Measurements from ENCODE around the gene TECPR1.

DNA sequence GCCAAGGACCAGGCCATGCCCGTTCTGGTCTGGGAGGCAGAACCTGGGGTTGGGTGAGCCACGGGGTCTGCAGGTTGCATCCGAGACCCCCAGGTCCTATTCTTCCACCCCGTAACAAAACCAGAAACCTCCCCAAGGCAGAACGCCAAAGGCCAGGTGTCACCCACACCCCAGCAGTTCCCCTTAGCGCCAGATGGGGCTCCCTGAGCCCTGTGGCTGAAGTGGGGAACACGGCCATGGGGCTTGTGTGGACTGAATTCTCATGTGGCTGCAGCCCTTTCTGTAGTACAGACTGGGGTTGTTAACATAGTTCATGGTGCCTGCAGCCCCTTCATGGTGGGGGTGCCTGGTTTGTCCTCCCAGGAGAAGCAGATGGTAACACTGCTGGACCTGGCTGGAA is 39.7 kb upstream of the TECPR1 start:
- TF ChIP-seq, protein P1, sequence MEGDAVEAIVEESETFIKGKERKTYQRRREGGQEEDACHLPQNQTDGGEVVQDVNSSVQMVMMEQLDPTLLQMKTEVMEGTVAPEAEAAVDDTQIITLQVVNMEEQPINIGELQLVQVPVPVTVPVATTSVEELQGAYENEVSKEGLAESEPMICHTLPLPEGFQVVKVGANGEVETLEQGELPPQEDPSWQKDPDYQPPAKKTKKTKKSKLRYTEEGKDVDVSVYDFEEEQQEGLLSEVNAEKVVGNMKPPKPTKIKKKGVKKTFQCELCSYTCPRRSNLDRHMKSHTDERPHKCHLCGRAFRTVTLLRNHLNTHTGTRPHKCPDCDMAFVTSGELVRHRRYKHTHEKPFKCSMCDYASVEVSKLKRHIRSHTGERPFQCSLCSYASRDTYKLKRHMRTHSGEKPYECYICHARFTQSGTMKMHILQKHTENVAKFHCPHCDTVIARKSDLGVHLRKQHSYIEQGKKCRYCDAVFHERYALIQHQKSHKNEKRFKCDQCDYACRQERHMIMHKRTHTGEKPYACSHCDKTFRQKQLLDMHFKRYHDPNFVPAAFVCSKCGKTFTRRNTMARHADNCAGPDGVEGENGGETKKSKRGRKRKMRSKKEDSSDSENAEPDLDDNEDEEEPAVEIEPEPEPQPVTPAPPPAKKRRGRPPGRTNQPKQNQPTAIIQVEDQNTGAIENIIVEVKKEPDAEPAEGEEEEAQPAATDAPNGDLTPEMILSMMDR (tag by site-specific recombination; IDR thresholded peaks at IDR 0.05) = no peak
- no peak for TF ChIP-seq ZNF24 (tag by site-specific recombination; IDR thresholded peaks at IDR 0.05)
- no peak for TF ChIP-seq ZBTB20 (tag by site-specific recombination; IDR thresholded peaks at IDR 0.05)
- TF ChIP-seq BCL11A (tag by site-specific recombination; IDR thresholded peaks at IDR 0.05; ENCODE audit: low read depth) = no peak
- no peak for TF ChIP-seq ZNF175 (tag by site-specific recombination; IDR thresholded peaks at IDR 0.05)
- TF ChIP-seq, protein P2, sequence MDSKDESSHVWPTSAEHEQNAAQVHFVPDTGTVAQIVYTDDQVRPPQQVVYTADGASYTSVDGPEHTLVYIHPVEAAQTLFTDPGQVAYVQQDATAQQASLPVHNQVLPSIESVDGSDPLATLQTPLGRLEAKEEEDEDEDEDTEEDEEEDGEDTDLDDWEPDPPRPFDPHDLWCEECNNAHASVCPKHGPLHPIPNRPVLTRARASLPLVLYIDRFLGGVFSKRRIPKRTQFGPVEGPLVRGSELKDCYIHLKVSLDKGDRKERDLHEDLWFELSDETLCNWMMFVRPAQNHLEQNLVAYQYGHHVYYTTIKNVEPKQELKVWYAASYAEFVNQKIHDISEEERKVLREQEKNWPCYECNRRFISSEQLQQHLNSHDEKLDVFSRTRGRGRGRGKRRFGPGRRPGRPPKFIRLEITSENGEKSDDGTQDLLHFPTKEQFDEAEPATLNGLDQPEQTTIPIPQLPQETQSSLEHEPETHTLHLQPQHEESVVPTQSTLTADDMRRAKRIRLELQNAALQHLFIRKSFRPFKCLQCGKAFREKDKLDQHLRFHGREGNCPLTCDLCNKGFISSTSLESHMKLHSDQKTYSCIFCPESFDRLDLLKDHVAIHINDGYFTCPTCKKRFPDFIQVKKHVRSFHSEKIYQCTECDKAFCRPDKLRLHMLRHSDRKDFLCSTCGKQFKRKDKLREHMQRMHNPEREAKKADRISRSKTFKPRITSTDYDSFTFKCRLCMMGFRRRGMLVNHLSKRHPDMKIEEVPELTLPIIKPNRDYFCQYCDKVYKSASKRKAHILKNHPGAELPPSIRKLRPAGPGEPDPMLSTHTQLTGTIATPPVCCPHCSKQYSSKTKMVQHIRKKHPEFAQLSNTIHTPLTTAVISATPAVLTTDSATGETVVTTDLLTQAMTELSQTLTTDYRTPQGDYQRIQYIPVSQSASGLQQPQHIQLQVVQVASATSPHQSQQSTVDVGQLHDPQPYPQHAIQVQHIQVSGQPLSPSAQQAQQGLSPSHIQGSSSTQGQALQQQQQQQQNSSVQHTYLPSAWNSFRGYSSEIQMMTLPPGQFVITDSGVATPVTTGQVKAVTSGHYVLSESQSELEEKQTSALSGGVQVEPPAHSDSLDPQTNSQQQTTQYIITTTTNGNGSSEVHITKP (tag by site-specific recombination; IDR thresholded peaks at IDR 0.05) = no peak
- no peak for TF ChIP-seq SALL2 (tag by site-specific recombination; IDR thresholded peaks at IDR 0.05; ENCODE audit: borderline replicate concordance)
- no peak for TF ChIP-seq ZNF792 (tag by site-specific recombination; IDR thresholded peaks at IDR 0.05)
- TF ChIP-seq ZNF555 (tag by site-specific recombination; conservative IDR thresholded peaks at IDR 0.05) = no peak

Data from HEK293 (cell line).